VCaP (cell line): ENCODE data around the gene NR6A1.
"Not testable (repeated sequence)": the region's sequence is repeated elsewhere in the genome, so short reads cannot be mapped to it uniquely, and the experiment has no call there.

Experiments
- H3K27ac ChIP-seq: fragments of 450-650 bp; 2 replicates; pipeline ENCODE4 v1.5.1; 2017
- CTCF ChIP-seq: fragments of 450-650 bp; conservative IDR thresholded peaks from 2 replicates; pipeline ENCODE4 v1.5.1; 2017; ENCODE audit warnings: mild to moderate bottlenecking, moderate library complexity

Gene NR6A1

GRCh38 chr9:124741149-124741548, 30.0 kb downstream of the NR6A1 start:
- no peak for TF ChIP-seq CTCF

GRCh38 chr9:124739360-124739759, 31.8 kb downstream of the NR6A1 start:
- TF ChIP-seq CTCF, result no peak
- H3K27ac ChIP-seq, result no peak overlapping the region

More at GRCh38 chr9:124741149-124741548, 30.0 kb downstream of the NR6A1 start:
- no peak overlapping the region for H3K27ac ChIP-seq

GRCh38 chr9:124738075-124738474, 33.0 kb downstream of the NR6A1 start:
- H3K27ac ChIP-seq, result not testable (repeated sequence)

- no peak overlapping the region for H3K27ac ChIP-seq
- TF ChIP-seq CTCF, result no peak
Observed at GRCh38 chr9:124735121-124735520, 36.0 kb downstream of the NR6A1 start.

GRCh38 chr9:124734741-124735083, 36.4 kb downstream of the NR6A1 start:
- not testable (repeated sequence) for H3K27ac ChIP-seq

GRCh38 chr9:124733964-124734740, 37.0 kb downstream of the NR6A1 start:
- TF ChIP-seq CTCF, result no peak
- H3K27ac ChIP-seq, result no peak overlapping the region

GRCh38 chr9:124730772-124731171, 40.3 kb downstream of the NR6A1 start:
- H3K27ac ChIP-seq, result no peak overlapping the region
- TF ChIP-seq CTCF, result no peak

- TF ChIP-seq CTCF, result no peak
- H3K27ac ChIP-seq, result no peak overlapping the region
Observed at GRCh38 chr9:124726886-124727285, 44.2 kb downstream of the NR6A1 start.

- no peak for TF ChIP-seq CTCF
- H3K27ac ChIP-seq, result no peak overlapping the region
Observed at GRCh38 chr9:124725068-124725452, 46.1 kb downstream of the NR6A1 start.
